HG02759 (cell line): Measurements from ENCODE around the gene ELP2.
A peak's percentile ranks its signal among the peaks of the same experiment; 100 is the strongest.
"Not testable (repeated sequence)": the region's sequence is repeated elsewhere in the genome, so short reads cannot be mapped to it uniquely, and the experiment has no call there.

ENCODE experiments used
- ATAC-seq: cut with Tn5 transposase; IDR thresholded peaks from one replicate; pipeline ENCODE4 v1.9.1; 2021; ENCODE audit warnings: mild to moderate bottlenecking, moderate library complexity; ENCODE audit not compliant: unreplicated experiment

ELP2 gene

DNA sequence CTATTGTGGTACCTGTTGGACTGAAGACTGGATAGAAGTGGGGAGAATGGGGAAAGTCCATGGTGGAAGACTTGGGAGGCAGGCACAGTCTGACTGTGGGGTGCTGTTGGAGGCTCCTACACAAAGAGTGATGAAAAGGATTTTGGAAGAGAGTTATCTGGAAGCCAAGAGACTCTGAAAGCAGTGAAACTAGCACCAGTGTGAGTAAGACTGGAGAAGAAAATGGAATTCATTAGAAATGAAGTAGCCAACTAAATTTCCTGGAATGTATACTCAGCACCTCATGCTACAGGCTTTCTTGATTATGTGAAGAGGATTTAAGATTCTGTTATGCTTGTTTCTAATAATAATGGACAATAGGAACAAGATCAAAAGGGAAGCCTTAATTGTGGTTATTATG lies 27.7 kb downstream of the ELP2 start:
- ATAC-seq = no peak

- no peak for ATAC-seq
These were observed 28.7 kb downstream of the ELP2 start for GRCh38 chr18:36158266-36158867.

DNA sequence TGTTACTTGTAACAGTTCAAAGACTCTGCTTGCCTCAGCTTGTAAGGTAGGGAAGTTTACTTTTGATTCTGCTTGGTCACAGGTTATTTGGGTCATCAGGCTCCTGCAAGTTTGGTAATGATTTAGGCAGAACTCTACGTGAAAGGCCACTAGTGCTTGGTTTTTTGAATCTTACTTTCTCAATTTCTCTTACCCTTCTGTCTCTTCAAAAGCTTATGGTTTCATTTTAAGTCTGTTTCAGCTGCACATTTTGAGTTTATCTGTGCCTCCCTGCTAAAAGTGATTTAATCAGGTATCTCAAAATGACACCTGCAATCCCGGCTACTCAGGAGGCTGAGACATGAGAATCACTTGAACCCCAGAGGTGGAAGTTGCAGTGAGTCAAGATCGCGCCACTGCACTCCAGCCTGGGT lies 31.3 kb downstream of the ELP2 start:
- no peak for ATAC-seq

GRCh38 chr18:36162981-36163380 lies 33.3 kb downstream of the ELP2 start:
- ATAC-seq = no peak

GRCh38 chr18:36167692-36168218 lies 38.1 kb downstream of the ELP2 start:
- no peak for ATAC-seq

DNA sequence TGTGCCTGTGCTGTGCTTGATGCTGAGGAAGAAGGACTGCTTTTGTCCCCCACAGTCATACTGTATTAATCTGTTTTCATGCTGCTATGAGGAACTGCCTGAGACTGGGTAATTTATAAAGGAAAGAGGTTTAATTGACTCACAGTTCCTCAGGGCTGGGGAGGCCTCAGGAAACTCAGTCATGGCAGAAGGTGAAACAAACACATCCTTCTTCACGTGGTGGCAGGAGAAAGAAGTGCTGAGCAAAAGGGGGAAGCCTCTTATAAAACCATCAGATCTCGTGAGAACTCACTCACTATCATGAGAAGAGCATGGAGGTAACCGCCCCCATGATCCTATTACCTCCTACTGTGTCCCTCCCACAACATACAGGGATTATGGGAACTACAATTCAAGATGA lies 38.6 kb downstream of the ELP2 start:
- ATAC-seq = not testable (repeated sequence)

DNA sequence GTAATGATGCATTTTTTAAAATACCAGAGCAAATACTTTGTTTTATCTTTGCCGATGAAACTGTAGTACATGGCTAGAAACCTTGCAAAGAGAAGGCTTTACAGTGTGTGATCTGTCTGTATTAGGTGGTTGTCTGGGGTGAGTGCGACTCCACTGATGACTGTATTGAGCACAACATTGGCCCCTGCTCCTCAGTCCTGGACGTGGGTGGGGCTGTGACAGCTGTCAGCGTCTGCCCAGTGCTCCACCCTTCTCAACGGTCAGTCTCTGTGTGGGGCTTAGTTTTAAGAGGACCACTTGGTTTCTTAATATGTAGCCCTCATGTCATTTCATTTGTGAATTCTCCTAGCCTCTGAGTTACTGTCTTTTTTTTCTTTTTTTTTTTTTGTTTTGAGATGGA lies 40.2 kb downstream of the ELP2 start:
- no peak for ATAC-seq

GRCh38 chr18:36175481-36175880 lies 45.8 kb downstream of the ELP2 start:
- ATAC-seq = no peak

DNA sequence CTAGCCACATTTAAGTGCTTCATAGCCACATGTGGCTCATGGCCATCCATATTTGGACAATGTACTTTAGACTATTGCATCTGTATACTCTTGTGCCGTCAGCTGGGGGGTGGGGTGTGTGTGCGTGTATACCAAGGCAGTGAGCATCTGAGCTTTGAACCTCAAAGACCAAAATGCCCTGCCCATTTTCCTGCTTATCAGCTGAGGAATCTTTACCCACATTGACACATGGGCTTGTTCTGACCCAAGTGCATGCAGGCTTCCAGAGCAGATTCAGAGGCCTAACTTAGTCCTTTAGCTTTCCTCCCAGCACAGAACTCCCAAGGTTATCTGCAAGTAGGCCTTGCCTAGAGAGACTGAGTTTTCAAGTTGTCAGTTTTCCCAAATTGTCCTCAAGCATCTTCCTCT lies 46.5 kb downstream of the ELP2 start:
- no peak for ATAC-seq

DNA sequence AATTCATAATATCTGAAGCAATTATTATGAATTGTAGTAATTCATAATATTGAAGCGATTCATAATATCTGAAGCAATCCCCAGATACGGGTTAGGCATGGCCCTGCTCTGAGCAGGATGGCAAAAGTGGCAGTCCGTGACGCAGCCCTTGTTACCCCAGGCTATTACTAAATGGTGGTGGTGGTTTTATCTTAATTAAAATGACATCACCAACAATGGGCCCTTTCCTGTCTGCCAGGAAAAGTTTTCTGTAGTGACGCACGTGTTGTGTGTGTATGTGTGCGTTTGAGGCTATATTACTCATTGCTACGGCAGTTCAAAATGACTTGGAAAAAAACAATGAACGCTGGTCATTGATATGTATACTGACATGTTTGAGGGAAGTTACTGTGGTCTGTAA lies 47.0 kb downstream of the ELP2 start:
- ATAC-seq = no peak

- no peak for ATAC-seq
These were observed 48.2 kb downstream of the ELP2 start for GRCh38 chr18:36177913-36178312.

DNA sequence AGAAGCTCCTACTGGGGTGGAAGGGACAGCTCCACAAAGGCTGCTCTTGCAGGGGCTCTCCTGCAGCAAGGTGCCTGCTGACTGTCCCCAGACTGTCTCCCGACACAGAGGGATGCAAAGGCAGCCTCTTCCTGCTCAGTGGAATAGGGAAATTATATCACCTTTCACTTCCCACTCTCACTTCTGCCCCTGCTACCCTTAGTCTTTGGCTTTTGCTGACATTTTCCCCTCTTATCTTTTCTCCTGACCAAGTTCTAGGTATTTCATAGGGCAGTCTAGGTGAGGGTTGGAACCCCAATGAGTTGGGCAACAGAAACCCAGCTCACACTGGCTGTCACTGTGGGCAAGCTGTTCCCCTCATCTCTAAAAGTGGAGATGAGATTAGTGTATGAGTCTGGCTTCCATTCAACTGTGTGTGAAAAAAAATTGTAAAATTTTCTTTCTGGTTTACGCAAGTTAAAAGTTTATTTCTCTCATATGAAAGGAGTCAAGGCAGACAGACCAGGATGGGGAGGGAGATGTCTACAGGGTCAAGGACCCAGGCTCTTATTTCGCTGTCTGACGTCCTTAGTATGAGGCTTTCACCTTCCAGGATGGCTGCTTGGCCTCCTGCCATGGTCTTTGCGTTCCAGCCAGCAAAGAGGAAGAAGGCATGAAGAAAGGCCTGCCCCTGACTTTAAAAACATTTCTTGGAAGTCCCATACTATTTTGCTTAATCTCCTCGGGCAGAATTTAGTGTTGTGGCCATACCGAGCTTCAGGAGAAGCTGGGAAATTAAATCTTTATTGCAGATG lies 50.1 kb downstream of the ELP2 start:
- ATAC-seq = no peak

- no peak for ATAC-seq
These were observed 51.7 kb downstream of the ELP2 start for GRCh38 chr18:36181441-36181840.

GRCh38 chr18:36181898-36182506 lies 52.3 kb downstream of the ELP2 start:
- ATAC-seq = no peak

- no peak for ATAC-seq
These were observed 53.3 kb downstream of the ELP2 start for GRCh38 chr18:36183033-36183432.

GRCh38 chr18:36183987-36184386 lies 54.3 kb downstream of the ELP2 start:
- no peak for ATAC-seq

GRCh38 chr18:36185157-36185556 lies 55.5 kb downstream of the ELP2 start:
- no peak for ATAC-seq

DNA sequence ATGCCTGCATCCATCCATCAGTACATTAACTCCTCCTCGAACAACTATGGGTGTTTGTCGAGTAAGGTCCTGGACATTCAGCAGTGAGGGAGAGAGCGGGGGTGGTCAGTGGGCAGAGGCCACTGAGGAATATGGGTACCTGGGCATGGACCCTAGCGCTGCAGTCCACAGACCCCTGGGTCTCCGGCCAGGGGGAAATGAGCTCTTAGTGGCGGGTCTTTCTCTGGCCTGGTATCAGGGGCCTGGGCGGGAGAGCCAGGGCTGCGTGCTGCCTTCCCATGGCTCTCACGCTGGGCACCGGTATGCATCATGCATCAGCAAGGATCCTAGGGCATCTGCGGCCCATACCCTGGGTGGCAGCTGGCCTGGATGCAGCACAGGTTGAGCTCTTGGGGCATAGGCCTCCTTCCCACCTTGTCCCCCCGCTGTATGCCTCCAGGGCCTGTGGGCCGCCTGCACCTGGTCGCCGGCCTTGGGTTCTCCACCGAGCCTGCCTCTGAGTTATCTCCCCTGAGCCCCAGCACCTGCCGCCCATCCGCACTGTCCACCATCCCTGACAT lies 56.3 kb downstream of the ELP2 start:
- ATAC-seq = no peak

- ATAC-seq = peak; percentile 20
These were observed 56.9 kb downstream of the ELP2 start for GRCh38 chr18:36186461-36187192.

GRCh38 chr18:36187193-36187825 lies 57.6 kb downstream of the ELP2 start, which contains the start of gene MOCOS:
MOCOS (plus strand) TSS chr18:36187497; CDS start chr18:36187540, 43 bp downstream.
- peak; percentile 78 for ATAC-seq
